ENCODE data around the gene WDR33. TPM values are rescaled to one million over a fixed set of nuclear protein-coding genes. Genes with fewer than 3 reads are reported as not detected.

The WDR33 gene
- total RNA-seq, 1 donor: 25.7 TPM

DNA sequence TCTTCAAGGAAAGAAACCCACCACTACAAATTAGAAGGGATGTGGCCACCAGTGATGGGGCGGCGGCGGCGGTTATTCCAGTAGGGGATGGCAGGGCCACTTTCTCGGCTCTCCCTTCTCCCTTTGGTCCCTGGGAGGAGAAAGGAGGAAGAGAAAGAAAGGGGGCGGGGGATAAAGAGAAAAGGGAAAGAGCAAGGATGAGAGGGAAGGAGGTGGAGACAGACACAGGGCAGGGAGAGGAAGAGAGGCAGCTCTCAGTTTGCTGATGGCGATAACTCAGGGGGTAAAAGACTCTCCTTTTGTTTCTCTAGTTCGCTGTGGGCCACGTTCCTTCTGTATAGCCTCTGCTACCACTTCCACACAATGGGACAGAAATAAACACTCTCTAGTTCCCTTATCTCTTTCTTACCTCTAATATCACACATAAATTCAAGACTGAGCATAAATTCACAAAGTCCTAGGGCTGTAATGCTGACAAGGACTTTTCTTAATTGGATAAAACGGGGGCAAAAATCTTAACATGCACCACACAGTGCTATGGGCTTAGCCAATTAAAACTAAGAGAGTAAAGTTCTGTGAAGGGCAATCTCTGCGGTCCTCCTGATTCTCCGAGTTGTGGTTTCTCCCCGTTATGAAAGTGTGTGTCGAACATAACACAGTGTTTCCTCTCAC lies 95.1 kb downstream of the WDR33 start:
- H3K36me3 ChIP-seq (ENCODE audit: insufficient read depth, low read length): peaks cover 41% of the 10 kb centered on the region
- H3K4me1 ChIP-seq (ENCODE audit: insufficient read depth, low read length): no peaks in the 10 kb centered on the region
- no peak overlapping the region for H3K27ac ChIP-seq (ENCODE audit: low read depth, low read length)
- no peak overlapping the region for H2AFZ ChIP-seq (ENCODE audit: low read length)
- H4K20me1 ChIP-seq (ENCODE audit: insufficient read depth, low read length): no peaks in the 10 kb centered on the region
- H3K4me2 ChIP-seq (ENCODE audit: insufficient read depth, low read length): no peak overlapping the region
- H3K4me3 ChIP-seq (ENCODE audit: insufficient read depth, low read length): no peak overlapping the region
- DNase-seq (ENCODE audit: insufficient read length, low spot score, missing footprints): no peak
- TF ChIP-seq, protein P1, sequence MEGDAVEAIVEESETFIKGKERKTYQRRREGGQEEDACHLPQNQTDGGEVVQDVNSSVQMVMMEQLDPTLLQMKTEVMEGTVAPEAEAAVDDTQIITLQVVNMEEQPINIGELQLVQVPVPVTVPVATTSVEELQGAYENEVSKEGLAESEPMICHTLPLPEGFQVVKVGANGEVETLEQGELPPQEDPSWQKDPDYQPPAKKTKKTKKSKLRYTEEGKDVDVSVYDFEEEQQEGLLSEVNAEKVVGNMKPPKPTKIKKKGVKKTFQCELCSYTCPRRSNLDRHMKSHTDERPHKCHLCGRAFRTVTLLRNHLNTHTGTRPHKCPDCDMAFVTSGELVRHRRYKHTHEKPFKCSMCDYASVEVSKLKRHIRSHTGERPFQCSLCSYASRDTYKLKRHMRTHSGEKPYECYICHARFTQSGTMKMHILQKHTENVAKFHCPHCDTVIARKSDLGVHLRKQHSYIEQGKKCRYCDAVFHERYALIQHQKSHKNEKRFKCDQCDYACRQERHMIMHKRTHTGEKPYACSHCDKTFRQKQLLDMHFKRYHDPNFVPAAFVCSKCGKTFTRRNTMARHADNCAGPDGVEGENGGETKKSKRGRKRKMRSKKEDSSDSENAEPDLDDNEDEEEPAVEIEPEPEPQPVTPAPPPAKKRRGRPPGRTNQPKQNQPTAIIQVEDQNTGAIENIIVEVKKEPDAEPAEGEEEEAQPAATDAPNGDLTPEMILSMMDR (IDR thresholded peaks at IDR 0.05; ENCODE audit: extremely low read depth, low read depth, low read length): no peak
- H3K79me2 ChIP-seq (ENCODE audit: insufficient read depth, low read length): no peaks in the 10 kb centered on the region
- H3K9me3 ChIP-seq (ENCODE audit: low read depth, low read length): no peaks in the 10 kb centered on the region
- H3K27me3 ChIP-seq (ENCODE audit: insufficient read depth, low read length): no peaks in the 10 kb centered on the region

DNA sequence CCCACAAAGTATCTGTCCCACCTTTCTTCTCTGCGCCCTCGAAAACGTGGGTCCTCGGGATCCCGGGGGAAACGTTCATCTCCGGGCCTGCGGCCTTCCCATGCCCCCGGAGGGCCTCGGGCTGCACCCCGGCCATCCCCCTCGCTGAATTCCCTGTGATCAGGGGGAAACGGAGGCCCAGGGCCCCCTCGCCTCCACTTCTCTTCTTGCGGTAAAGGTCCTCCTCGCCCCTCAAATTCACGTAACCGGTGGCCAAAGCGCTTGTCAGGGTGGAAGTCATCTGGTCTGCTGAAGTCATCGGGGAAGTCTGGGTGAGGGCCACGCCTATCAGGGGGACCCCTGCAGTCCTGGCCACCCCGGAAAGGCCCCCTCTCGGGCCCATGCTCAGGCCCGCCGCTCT lies 97.4 kb downstream of the WDR33 start:
- Histone ChIP-seq H3K4me3 (ENCODE audit: insufficient read depth, low read length) (no peak overlapping the region), H3K27me3 (ENCODE audit: insufficient read depth, low read length) (no peaks in the 10 kb centered on the region), H3K4me1 (ENCODE audit: insufficient read depth, low read length) (no peaks in the 10 kb centered on the region), H4K20me1 (ENCODE audit: insufficient read depth, low read length) (no peaks in the 10 kb centered on the region), H3K36me3 (ENCODE audit: insufficient read depth, low read length) (peaks cover 22% of the 10 kb centered on the region), H3K9me3 (ENCODE audit: low read depth, low read length) (no peaks in the 10 kb centered on the region), H3K4me2 (ENCODE audit: insufficient read depth, low read length) (no peak overlapping the region), H2AFZ (ENCODE audit: low read length) (no peak overlapping the region), H3K27ac (ENCODE audit: low read depth, low read length) (no peak overlapping the region), H3K79me2 (ENCODE audit: insufficient read depth, low read length) (no peaks in the 10 kb centered on the region)
- TF ChIP-seq, protein P1 (IDR thresholded peaks at IDR 0.05; ENCODE audit: extremely low read depth, low read depth, low read length): no peak
- DNase-seq (ENCODE audit: insufficient read length, low spot score, missing footprints): no peak

DNA sequence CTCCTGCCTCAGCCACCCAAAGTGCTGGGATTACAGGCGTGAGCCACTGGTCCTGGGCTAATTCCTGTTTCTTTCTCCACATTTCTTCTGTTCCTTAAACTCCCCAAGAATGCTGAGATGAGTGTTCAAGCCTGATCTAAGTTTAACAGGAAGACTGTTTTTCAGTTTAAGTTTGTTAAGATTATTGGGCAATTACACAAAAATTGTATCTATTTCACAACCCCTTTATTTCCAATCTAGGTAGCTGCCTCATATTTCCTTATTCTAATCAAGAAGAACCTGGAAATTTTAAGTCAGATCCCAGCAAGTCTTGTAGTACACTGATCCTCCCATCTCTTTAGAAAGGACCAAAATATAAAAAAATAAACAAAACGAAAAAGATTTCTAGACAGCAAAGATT lies 98.0 kb downstream of the WDR33 start:
- Histone ChIP-seq H3K4me2 (ENCODE audit: insufficient read depth, low read length) (no peak overlapping the region), H3K4me3 (ENCODE audit: insufficient read depth, low read length) (no peak overlapping the region), H3K27me3 (ENCODE audit: insufficient read depth, low read length) (no peaks in the 10 kb centered on the region), H4K20me1 (ENCODE audit: insufficient read depth, low read length) (no peaks in the 10 kb centered on the region), H3K9me3 (ENCODE audit: low read depth, low read length) (no peaks in the 10 kb centered on the region), H3K79me2 (ENCODE audit: insufficient read depth, low read length) (no peaks in the 10 kb centered on the region), H3K27ac (ENCODE audit: low read depth, low read length) (no peak overlapping the region), H2AFZ (ENCODE audit: low read length) (no peak overlapping the region), H3K4me1 (ENCODE audit: insufficient read depth, low read length) (no peaks in the 10 kb centered on the region), H3K36me3 (ENCODE audit: insufficient read depth, low read length) (peaks cover 21% of the 10 kb centered on the region)
- TF ChIP-seq, protein P1 (IDR thresholded peaks at IDR 0.05; ENCODE audit: extremely low read depth, low read depth, low read length): no peak
- DNase-seq (ENCODE audit: insufficient read length, low spot score, missing footprints): no peak

DNA sequence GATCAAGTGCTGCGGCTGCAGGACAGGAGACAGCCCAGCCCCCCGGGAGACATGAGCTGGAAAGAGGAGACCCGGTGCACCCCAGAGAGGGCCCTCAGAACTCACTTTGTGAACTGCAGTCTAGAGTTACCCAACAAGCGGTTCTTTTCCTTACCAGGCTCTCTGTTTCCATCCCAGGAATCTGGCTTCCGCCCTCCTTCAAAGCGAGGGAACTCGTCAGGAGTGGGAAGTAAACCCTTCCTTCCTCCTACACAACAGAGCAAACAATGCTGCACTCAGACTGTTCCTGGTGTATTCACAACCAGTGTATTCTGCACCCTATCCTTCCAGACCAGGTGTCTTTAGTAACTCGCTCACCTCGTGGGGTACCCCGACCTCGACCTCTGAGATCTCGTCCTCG lies 101.6 kb downstream of the WDR33 start:
- H3K4me3 ChIP-seq (ENCODE audit: insufficient read depth, low read length): no peak overlapping the region
- H3K27me3 ChIP-seq (ENCODE audit: insufficient read depth, low read length): no peaks in the 10 kb centered on the region
- H3K36me3 ChIP-seq (ENCODE audit: insufficient read depth, low read length): peaks cover 21% of the 10 kb centered on the region
- DNase-seq (ENCODE audit: insufficient read length, low spot score, missing footprints): no peak
- no peaks in the 10 kb centered on the region for H3K9me3 ChIP-seq (ENCODE audit: low read depth, low read length)
- TF ChIP-seq, protein P1 (IDR thresholded peaks at IDR 0.05; ENCODE audit: extremely low read depth, low read depth, low read length): no peak
- H4K20me1 ChIP-seq (ENCODE audit: insufficient read depth, low read length): no peaks in the 10 kb centered on the region
- H2AFZ ChIP-seq (ENCODE audit: low read length): no peak overlapping the region
- H3K27ac ChIP-seq (ENCODE audit: low read depth, low read length): no peak overlapping the region
- H3K4me2 ChIP-seq (ENCODE audit: insufficient read depth, low read length): no peak overlapping the region
- H3K79me2 ChIP-seq (ENCODE audit: insufficient read depth, low read length): no peaks in the 10 kb centered on the region
- H3K4me1 ChIP-seq (ENCODE audit: insufficient read depth, low read length): no peaks in the 10 kb centered on the region

Data from osteoblast (primary cell).